HG03342 (cell line): ENCODE data around the gene DDX59.
"Not testable (repeated sequence)": the region's sequence is repeated elsewhere in the genome, so short reads cannot be mapped to it uniquely, and the experiment has no call there.

ENCODE experiments used
- ATAC-seq: cut with Tn5 transposase; IDR thresholded peaks from one replicate; pipeline ENCODE4 v1.9.1; 2021; ENCODE audit warnings: mild to moderate bottlenecking, moderate library complexity; ENCODE audit not compliant: unreplicated experiment

Gene DDX59

DNA sequence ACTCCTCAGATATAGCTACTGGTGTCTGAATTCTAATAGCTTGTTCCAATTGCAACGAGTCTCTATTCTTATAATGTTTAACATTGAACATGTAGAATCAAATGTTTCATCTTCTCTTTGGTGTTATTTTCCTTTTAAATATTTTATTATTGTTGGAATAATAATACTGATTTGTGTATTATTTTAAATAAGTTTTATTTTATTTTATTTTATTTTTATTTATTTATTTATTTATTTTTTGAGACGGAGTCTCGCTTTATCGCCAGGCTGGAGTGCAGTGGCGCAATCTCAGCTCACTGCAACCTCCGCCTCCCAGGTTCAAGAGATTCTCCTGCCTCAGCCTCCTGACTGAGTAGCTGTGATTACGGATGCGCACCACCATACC lies 39.2 kb downstream of the DDX59 start:
- not testable (repeated sequence) for ATAC-seq

- no peak for ATAC-seq
These were observed 39.7 kb downstream of the DDX59 start for GRCh38 chr1:200629876-200630514.

DNA sequence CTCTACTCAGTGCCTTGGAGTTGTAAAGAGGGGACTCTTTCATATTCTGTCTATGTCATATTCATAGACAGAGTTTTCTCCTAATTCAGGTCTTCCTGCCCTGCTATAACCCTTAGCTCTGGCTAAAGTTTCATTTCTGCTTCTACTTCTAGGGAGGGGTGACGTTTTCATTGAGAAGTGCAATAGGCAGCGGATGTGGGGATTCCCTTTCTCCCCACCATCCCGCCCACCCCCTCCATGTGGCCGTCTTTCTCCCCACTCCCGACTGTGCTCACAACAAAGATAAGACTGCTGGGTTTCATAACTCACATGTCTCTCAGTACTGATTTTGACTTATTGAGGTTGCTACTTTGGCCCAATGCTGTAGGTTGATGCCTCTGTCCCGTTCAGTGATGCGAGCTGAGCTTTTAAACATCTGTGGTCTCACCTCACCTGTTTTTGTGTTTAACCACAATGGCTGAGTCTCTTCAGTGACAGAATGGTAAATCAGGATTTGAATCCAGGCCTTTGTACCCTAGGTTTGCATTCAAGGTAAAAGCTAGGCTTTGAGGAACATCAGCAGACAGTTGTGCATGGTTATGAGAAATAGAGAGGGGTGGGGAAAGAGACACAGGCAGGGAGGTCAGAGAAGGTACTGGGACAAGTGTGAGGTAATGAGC lies 41.4 kb downstream of the DDX59 start:
- peak; percentile 79 for ATAC-seq

GRCh38 chr1:200627575-200628222 lies 42.0 kb downstream of the DDX59 start:
- no peak for ATAC-seq

- ATAC-seq, result no peak
These were observed 42.7 kb downstream of the DDX59 start for GRCh38 chr1:200626853-200627534.

GRCh38 chr1:200625381-200625824 lies 44.3 kb downstream of the DDX59 start:
- ATAC-seq, result no peak

- no peak for ATAC-seq
These were observed 44.9 kb downstream of the DDX59 start for GRCh38 chr1:200624679-200625335.

GRCh38 chr1:200620273-200621131 lies 49.2 kb downstream of the DDX59 start, which contains the start of gene KIF14:
Gene KIF14, minus strand, starts transcription at chr1:200620751. Its CDS starts 2,028 bp downstream, at chr1:200618723.
- ATAC-seq, result peak; percentile 95

- no peak for ATAC-seq
These were observed 49.8 kb downstream of the DDX59 start for GRCh38 chr1:200619894-200620272.

GRCh38 chr1:200610846-200611245 lies 58.9 kb downstream of the DDX59 start:
- ATAC-seq, result no peak

- no peak for ATAC-seq
These were observed 67.1 kb downstream of the DDX59 start for GRCh38 chr1:200602632-200603031.
